Measurements from ENCODE around the gene MAN1C1.

MAN1C1 gene

DNA sequence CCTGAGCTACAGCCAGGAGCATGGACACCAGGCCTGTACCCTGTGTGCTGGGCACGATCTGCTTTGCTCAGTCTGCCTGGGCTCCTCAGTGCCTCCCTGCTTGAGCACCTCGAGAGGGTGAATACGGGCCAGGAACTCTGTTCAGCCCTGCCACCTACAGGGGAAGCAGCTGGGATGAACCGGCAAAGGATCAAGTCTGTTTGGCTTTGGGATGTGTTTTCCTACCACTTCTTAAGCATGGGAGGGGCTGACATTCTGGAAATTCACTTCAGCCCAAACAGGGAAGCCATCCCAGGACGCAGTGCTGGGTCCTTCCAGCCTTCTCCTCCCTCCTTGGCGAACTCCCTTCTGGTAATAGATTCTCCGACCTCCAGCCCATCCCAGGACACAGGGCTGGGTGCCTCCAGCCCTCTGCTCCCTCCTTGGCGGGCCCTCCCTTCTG is 127.6 kb downstream of the MAN1C1 start:
- no peak overlapping the region for H3K9ac ChIP-seq (ENCODE audit: low read depth, low read length)
- peaks cover 49% of the 10 kb centered on the region for H3K27me3 ChIP-seq (ENCODE audit: control insufficient read depth, insufficient read depth, low read length)

DNA sequence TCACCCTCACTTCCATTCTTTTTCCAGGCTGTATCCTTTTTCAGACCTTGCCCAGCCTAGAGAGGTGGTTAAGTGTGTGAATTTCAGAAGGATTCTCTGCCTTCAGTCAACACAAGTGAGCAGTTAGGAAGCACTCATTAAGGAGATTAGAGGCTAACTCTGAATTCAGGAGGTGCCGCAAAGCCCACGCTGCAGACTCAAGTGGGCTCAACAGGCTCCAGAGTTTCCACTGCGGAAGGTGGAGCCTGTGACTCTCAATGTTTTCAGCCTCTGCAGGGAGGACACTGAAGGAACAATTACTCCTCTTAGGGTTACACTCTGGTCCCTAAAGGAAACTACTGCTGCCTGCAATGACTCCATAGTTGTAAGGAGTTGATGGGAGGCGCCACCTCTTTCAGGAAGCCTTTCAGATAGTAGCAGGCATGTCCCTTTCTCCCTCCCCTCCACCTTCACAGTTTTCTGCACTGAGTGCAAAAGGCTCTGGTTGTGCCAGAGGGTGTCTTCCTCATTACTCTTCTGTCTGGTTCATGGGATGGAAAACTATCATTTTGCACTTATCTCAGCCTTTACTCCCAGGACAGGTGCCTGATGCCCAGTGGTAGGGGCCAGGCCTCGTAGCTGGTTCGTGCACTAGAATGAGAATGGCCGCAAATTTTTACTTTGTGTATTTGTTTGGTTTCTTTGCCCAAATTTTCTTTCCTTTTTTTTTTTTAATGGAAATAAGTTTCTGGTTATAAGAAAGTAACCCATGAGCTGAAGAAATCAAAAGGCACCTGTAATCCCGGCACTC is 128.2 kb downstream of the MAN1C1 start:
- H3K27me3 ChIP-seq (ENCODE audit: control insufficient read depth, insufficient read depth, low read length), result peaks cover 51% of the 10 kb centered on the region
- no peak overlapping the region for H3K9ac ChIP-seq (ENCODE audit: low read depth, low read length)
- H3K36me3 ChIP-seq (ENCODE audit: insufficient read depth, low read length), result no peaks in the 10 kb centered on the region
- H3K4me3 ChIP-seq (ENCODE audit: low read length), result no peak overlapping the region
- no peaks in the 10 kb centered on the region for H3K9me3 ChIP-seq (replicated peaks; ENCODE audit: low read length)
- H3K4me1 ChIP-seq (ENCODE audit: control insufficient read depth, insufficient read depth, low read length), result peaks cover 13% of the 10 kb centered on the region
- no peak overlapping the region for H3K4me2 ChIP-seq (ENCODE audit: low read length)

More for the DNA sequence above, 127.6 kb downstream of the MAN1C1 start:
- Histone ChIP-seq H3K36me3 (ENCODE audit: insufficient read depth, low read length) (no peaks in the 10 kb centered on the region), H3K4me3 (ENCODE audit: low read length) (no peak overlapping the region), H3K9me3 (replicated peaks; ENCODE audit: low read length) (no peaks in the 10 kb centered on the region), H3K4me1 (ENCODE audit: control insufficient read depth, insufficient read depth, low read length) (peaks cover 13% of the 10 kb centered on the region), H3K4me2 (ENCODE audit: low read length) (no peak overlapping the region)

DNA sequence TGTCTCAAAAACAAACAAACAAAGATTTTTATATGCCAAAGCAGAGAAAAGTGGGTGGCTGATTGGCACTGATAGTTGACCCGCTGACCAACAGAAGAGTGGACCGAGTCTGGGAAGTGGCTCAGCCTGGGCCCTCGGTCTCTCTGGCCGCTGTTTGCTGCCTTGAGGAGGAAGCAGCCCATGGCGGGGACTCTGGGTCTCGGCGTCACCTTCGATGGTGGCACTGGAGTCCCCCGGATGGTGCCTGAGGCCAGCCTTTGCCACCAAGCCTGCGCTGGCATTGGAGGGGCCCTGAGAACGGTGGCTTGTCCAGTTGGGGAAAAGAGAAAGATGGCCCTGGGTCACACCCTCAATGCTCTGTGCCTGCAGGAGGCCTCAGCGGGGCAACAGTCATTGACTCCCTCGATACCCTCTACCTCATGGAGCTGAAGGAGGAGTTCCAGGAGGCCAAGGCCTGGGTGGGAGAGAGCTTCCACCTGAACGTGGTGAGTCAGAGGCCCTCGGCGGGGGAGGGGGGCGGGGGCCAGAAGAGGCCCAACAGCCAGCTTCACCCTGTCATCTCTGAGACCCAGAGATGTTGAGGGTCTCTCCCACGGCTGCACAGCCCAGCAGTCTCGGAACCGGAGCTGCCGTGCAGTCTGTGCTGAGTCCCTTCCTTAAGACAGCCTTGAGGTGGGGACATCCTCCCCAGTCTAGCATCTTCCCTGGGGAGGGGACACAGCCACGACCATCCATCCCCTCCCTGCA is 129.9 kb downstream of the MAN1C1 start:
- no peak overlapping the region for H3K9ac ChIP-seq (ENCODE audit: low read depth, low read length)

DNA sequence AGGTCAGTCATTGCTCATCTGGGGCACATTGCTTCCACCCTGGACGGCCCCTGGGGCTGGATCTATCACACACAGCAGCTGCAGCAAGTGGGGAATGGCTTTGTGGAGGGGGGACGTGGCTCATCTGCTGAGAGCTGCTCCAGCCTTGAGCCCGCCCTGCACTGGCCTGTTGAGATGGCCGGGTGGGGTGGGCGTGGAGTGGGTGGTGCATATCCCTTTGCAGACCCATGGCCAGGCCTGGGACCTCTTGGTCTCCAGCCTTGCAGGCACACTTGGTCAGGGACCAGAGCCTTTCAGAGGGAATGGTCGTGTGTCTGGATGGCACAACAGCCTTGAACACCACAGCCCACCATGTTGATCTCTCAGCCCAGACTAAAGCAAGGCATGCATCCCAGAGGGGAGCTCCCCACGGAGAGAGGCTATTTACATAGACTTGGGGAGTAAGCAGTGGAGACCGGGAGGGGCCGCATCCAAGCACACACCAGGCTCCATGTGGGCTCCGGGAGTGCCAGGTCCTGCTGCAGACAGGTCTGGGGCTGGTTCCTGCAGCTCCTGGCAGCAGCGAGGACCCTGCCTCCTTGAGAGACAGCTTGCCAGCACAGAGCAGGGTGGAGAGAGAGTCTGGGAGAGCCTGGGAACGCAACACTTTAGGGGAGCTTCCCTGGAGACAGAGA is 130.6 kb downstream of the MAN1C1 start:
- no peaks in the 10 kb centered on the region for H3K9me3 ChIP-seq (replicated peaks; ENCODE audit: low read length)
- peaks cover 13% of the 10 kb centered on the region for H3K4me1 ChIP-seq (ENCODE audit: control insufficient read depth, insufficient read depth, low read length)
- no peak overlapping the region for H3K4me3 ChIP-seq (ENCODE audit: low read length)
- H3K4me2 ChIP-seq (ENCODE audit: low read length), result no peak overlapping the region
- H3K27me3 ChIP-seq (ENCODE audit: control insufficient read depth, insufficient read depth, low read length), result peaks cover 57% of the 10 kb centered on the region
- no peak overlapping the region for H3K9ac ChIP-seq (ENCODE audit: low read depth, low read length)
- H3K36me3 ChIP-seq (ENCODE audit: insufficient read depth, low read length), result no peaks in the 10 kb centered on the region

More for the DNA sequence above, 129.9 kb downstream of the MAN1C1 start:
- Histone ChIP-seq H3K4me1 (ENCODE audit: control insufficient read depth, insufficient read depth, low read length) (peaks cover 13% of the 10 kb centered on the region), H3K4me2 (ENCODE audit: low read length) (no peak overlapping the region), H3K4me3 (ENCODE audit: low read length) (no peak overlapping the region), H3K9me3 (replicated peaks; ENCODE audit: low read length) (no peaks in the 10 kb centered on the region), H3K36me3 (ENCODE audit: insufficient read depth, low read length) (no peaks in the 10 kb centered on the region), H3K27me3 (ENCODE audit: control insufficient read depth, insufficient read depth, low read length) (peaks cover 61% of the 10 kb centered on the region)

DNA sequence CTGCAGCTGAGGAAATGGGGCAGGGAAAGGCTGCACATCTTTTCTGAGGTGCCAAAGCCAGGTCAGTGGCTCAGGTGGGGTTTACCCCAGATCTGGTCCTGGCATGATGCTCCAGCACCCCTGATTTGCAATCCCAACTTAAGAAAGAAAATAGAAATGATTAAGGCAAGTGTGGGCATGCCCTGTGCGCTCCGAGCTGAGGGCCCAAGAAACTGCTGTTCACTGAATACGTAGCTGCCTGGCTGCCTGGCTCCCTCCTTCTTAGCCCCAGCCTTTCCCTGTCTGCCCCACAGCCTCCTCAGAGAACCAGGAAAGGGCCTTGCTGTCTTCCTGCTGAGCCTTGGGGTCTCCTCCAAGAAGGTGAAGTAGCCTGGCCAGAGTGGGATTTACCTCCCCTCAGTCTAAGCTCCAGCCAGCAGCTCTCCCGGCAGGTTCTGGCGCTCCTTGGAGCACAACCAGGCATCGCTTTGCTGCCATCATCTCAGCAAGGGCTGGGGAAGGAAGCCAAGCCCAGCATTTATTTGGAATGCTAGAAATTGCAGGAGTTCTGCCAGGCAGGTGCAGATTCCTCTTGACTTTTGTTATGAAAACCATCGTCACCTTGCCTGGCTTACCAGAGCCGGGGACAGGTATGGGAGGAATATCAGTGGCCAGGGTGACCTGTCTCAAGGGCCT is 132.1 kb downstream of the MAN1C1 start:
- H3K9ac ChIP-seq (ENCODE audit: low read depth, low read length), result no peak overlapping the region
- H3K4me1 ChIP-seq (ENCODE audit: control insufficient read depth, insufficient read depth, low read length), result peaks cover 6% of the 10 kb centered on the region
- H3K27me3 ChIP-seq (ENCODE audit: control insufficient read depth, insufficient read depth, low read length), result peaks cover 56% of the 10 kb centered on the region
- H3K9me3 ChIP-seq (replicated peaks; ENCODE audit: low read length), result no peaks in the 10 kb centered on the region
- no peak overlapping the region for H3K4me3 ChIP-seq (ENCODE audit: low read length)
- no peak overlapping the region for H3K4me2 ChIP-seq (ENCODE audit: low read length)
- H3K36me3 ChIP-seq (ENCODE audit: insufficient read depth, low read length), result no peaks in the 10 kb centered on the region

DNA sequence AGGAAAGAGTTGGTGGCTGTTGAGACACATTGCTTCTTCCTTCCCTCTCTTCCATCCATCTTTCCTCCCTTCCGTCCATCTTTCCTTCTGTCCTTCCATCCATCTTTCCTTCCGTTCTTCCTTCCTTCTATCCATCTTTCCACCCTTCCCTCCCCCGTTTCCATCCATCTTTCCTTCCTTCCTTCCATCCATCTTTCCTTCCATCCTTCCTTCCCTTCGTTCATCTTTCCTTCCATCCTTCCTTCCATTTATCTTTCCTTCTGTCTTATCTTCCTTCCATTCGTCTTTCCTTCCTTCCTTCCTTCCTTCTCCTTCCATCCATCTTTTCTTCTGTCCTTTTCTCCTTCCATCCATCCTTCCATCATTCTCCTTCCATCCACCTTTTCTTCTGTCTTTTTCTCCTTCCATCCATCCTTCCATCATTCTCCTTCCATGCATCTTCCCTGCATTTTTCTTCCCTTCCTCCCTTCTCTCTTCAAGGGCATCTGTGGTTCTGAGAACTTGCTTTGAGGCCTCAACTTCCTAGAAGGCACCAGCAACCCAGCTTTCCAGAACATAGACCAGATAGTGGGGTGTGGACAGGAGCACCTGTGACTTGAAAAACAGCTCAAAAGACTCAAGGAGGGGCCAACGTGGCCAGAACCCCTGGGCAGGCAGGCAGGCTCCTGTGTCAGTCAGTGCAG is 134.5 kb downstream of the MAN1C1 start:
- no peaks in the 10 kb centered on the region for H3K9me3 ChIP-seq (replicated peaks; ENCODE audit: low read length)
- no peaks in the 10 kb centered on the region for H3K36me3 ChIP-seq (ENCODE audit: insufficient read depth, low read length)
- H3K4me2 ChIP-seq (ENCODE audit: low read length), result no peak overlapping the region
- H3K27me3 ChIP-seq (ENCODE audit: control insufficient read depth, insufficient read depth, low read length), result peaks cover 72% of the 10 kb centered on the region
- no peaks in the 10 kb centered on the region for H3K4me1 ChIP-seq (ENCODE audit: control insufficient read depth, insufficient read depth, low read length)
- H3K4me3 ChIP-seq (ENCODE audit: low read length), result no peak overlapping the region
- no peak overlapping the region for H3K9ac ChIP-seq (ENCODE audit: low read depth, low read length)

DNA sequence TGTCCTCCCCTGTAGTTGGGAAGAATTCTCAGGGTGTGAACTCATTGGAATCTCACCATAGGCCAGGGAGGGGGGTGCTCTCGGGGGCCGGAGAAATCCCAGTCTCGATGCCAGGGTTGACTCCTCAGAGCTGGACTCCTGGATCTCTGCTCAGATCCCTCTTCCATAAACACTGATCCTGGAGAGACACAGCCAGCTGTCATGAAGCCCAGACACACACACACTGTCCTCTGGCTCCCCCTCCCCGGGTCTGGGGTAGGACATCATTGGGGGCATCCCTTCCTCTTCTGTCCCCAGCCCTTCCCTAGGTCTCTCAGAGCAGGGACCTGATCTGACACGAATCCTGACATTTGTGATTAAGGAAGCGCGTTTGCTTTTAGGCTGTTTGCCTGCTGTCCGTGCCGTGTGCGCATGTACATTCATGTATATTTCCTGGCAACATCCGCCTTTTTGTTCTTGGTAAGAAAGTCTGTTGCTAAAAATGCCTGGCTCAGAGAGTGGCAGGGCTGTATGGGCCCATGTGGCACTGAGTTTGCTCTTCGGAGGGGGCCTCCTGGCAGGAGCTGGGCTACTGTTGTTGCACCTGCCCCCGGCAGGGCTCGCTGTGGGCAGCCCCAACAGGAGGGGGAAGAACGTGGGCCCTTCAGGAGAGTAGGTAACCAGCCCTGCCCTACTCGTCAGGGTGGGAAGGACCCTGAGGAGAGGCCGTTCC is 138.0 kb downstream of the MAN1C1 start:
- Histone ChIP-seq H3K36me3 (ENCODE audit: insufficient read depth, low read length) (no peaks in the 10 kb centered on the region), H3K27me3 (ENCODE audit: control insufficient read depth, insufficient read depth, low read length) (peaks cover 85% of the 10 kb centered on the region), H3K9me3 (replicated peaks; ENCODE audit: low read length) (no peaks in the 10 kb centered on the region), H3K9ac (ENCODE audit: low read depth, low read length) (no peak overlapping the region), H3K4me2 (ENCODE audit: low read length) (no peak overlapping the region), H3K4me1 (ENCODE audit: control insufficient read depth, insufficient read depth, low read length) (no peaks in the 10 kb centered on the region), H3K4me3 (ENCODE audit: low read length) (no peak overlapping the region)

DNA sequence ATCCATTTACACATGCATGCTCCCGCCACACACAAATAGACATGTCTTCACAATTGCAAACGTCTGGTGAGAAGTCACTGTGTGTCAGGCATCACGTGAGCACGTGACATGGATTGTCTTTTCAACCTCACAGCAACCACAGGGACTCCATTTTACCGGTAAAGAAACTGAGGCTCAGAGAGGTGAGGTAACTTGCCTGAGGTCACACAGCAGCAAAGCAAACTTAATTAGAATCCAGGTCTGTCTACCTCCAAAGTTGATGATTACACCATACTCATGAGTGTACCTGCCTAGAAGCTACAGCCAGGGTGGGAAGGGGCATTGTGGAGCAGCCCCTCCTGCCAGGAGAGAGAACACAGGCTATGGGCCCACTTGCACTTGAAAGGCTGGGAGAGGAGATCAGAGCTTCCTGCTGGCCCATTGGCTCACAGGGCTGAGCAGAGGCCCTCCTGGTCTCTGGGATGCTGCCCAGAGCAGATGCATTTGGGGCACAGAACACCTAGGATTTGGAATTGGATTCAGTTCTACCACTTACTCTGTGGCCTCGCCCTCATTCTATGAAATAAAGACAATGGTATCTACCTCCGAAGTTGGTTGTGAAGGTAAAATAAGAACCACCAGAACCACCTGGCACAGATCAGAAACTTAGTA is 139.0 kb downstream of the MAN1C1 start:
- no peak overlapping the region for H3K4me2 ChIP-seq (ENCODE audit: low read length)
- no peak overlapping the region for H3K4me3 ChIP-seq (ENCODE audit: low read length)
- peaks cover 85% of the 10 kb centered on the region for H3K27me3 ChIP-seq (ENCODE audit: control insufficient read depth, insufficient read depth, low read length)
- H3K36me3 ChIP-seq (ENCODE audit: insufficient read depth, low read length), result no peaks in the 10 kb centered on the region
- H3K4me1 ChIP-seq (ENCODE audit: control insufficient read depth, insufficient read depth, low read length), result no peaks in the 10 kb centered on the region
- no peaks in the 10 kb centered on the region for H3K9me3 ChIP-seq (replicated peaks; ENCODE audit: low read length)
- H3K9ac ChIP-seq (ENCODE audit: low read depth, low read length), result no peak overlapping the region

DNA sequence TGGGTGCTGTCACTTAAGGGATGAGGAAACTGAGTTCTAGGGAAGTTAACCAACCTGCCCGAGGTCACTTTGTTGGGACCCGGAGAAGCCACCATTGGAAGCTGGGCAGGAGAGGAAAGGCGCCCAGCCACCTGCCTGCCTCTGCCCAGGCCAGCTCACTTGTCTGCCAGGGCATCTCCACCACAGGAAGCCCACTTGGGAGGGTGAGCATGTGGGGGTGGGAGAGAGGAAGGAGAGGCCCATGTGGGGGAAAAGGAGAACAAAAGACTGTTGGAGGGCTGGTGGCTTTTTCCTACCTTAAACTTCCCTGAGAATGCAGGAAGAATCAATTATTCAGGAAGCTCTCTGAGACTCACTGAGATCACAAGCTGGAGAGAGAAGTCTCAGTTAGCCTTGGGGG is 139.6 kb downstream of the MAN1C1 start:
- H3K36me3 ChIP-seq (ENCODE audit: insufficient read depth, low read length), result no peaks in the 10 kb centered on the region
- no peaks in the 10 kb centered on the region for H3K4me1 ChIP-seq (ENCODE audit: control insufficient read depth, insufficient read depth, low read length)
- no peaks in the 10 kb centered on the region for H3K9me3 ChIP-seq (replicated peaks; ENCODE audit: low read length)
- no peak overlapping the region for H3K4me3 ChIP-seq (ENCODE audit: low read length)
- H3K9ac ChIP-seq (ENCODE audit: low read depth, low read length), result no peak overlapping the region
- no peak overlapping the region for H3K4me2 ChIP-seq (ENCODE audit: low read length)
- H3K27me3 ChIP-seq (ENCODE audit: control insufficient read depth, insufficient read depth, low read length), result peaks cover 82% of the 10 kb centered on the region
